ENCODE measurements around the gene DIAPH2.

DNA sequence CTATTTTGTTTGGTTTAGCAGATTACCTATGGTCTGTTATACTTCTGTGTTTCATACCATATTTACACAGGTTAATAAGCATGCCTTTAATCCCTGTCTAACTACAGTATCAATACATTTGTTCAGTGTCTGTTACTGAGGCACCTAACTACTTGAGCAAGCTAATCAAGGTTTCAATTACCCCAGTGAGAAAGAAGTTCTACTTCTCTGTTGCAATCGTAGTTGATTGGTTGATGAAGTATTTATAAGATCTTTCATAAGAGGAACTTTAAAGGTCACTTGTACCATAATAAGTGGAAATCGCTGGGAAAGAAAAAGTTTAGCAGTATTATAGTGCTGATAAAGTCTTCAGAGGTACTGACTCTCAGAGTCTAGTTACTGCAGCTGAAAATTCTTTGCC, 689.6 kb downstream of the DIAPH2 start:
- TF ChIP-seq, protein P1, sequence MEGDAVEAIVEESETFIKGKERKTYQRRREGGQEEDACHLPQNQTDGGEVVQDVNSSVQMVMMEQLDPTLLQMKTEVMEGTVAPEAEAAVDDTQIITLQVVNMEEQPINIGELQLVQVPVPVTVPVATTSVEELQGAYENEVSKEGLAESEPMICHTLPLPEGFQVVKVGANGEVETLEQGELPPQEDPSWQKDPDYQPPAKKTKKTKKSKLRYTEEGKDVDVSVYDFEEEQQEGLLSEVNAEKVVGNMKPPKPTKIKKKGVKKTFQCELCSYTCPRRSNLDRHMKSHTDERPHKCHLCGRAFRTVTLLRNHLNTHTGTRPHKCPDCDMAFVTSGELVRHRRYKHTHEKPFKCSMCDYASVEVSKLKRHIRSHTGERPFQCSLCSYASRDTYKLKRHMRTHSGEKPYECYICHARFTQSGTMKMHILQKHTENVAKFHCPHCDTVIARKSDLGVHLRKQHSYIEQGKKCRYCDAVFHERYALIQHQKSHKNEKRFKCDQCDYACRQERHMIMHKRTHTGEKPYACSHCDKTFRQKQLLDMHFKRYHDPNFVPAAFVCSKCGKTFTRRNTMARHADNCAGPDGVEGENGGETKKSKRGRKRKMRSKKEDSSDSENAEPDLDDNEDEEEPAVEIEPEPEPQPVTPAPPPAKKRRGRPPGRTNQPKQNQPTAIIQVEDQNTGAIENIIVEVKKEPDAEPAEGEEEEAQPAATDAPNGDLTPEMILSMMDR (conservative IDR thresholded peaks at IDR 0.05 in 1 of 2, IDR thresholded peaks at IDR 0.05 in 1 of 2; ENCODE audit: low read depth in 1 of 2, low read length in 2 of 2) = no peak
- TF ChIP-seq EZH2 (IDR thresholded peaks at IDR 0.05; ENCODE audit: low read length, missing control alignments) = no peak

Measured in fibroblast of lung (primary cell).